PC-9 (cell line): ENCODE measurements around the gene CPN1. TPM values are rescaled to one million over a fixed set of nuclear protein-coding genes. Genes with fewer than 3 reads are reported as not detected.
A peak's percentile ranks its signal among the peaks of the same experiment; 100 is the strongest.
"Not testable (repeated sequence)": the region's sequence is repeated elsewhere in the genome, so short reads cannot be mapped to it uniquely, and the experiment has no call there.

Source experiments
- BruUV-seq: library from RNA; stranded (reverse); fragments of 400-500 nt; replicated peaks from 2 replicates; lab custom pipeline; 2021; lab: Mats Ljungman, UMichigan
- CTCF ChIA-PET: fragments of 300-600 bp; sonication (Branson Sonifier 250); formaldehyde crosslinking; loops from one replicate; lab custom pipeline; 2022; ENCODE audit warnings: antibody characterized with exemption; lab: Charles Lee
- POLR2A ChIA-PET: fragments of 300-600 bp; sonication (Branson Sonifier 250); formaldehyde crosslinking; loops from one replicate; lab custom pipeline; 2022; ENCODE audit warnings: antibody characterized with exemption; ENCODE audit not compliant: unreplicated experiment; lab: Charles Lee
- DNase-seq, 2 experiments: peaks; one replicate each; pipeline versions ENCODE4 v3.0.0 to v3.0.0-alpha.2; 2015 to 2022; ENCODE audit warnings: mixed read lengths in 1 of 2
- H2AFZ ChIP-seq: fragments of 200-600 bp; sonication (generic); 2 replicates; pipeline ENCODE4 v1.8.1; 2017; ENCODE audit warnings: antibody characterized with exemption
- H3F3A ChIP-seq: fragments of 200-600 bp; sonication (generic); 2 replicates; pipeline ENCODE4 v1.8.1; 2017; ENCODE audit warnings: antibody characterized with exemption, mild to moderate bottlenecking, low read depth; ENCODE audit not compliant: insufficient read depth
- H3K27ac ChIP-seq: fragments of 200-600 bp; sonication (generic); 2 replicates; pipeline ENCODE4 v1.6.1; 2016; ENCODE audit warnings: mixed run types
- H3K27me3 ChIP-seq: fragments of 200-600 bp; sonication (generic); 2 replicates; pipeline ENCODE4 v1.6.1; 2016; ENCODE audit warnings: low read depth, mixed run types; ENCODE audit not compliant: insufficient read depth
- H3K36me3 ChIP-seq: fragments of 200-600 bp; sonication (generic); 2 replicates; pipeline ENCODE4 v1.6.1; 2016; ENCODE audit warnings: low read depth, mixed run types
- H3K4me1 ChIP-seq: fragments of 200-600 bp; sonication (generic); replicated peaks from 2 replicates; pipeline ENCODE4 v1.6.1; 2016; ENCODE audit warnings: mixed run types; ENCODE audit not compliant: insufficient read depth
- H3K4me2 ChIP-seq: fragments of 200-600 bp; sonication (generic); 2 replicates; pipeline ENCODE4 v1.6.1; 2017; ENCODE audit warnings: mixed run types
- H3K4me3 ChIP-seq: fragments of 200-600 bp; sonication (generic); 2 replicates; pipeline ENCODE4 v1.6.1; 2016; ENCODE audit warnings: mixed run types
- H3K79me2 ChIP-seq: fragments of 200-600 bp; sonication (generic); 2 replicates; pipeline ENCODE4 v1.6.1; 2017; ENCODE audit warnings: low read depth, mixed run types
- H3K9me2 ChIP-seq: fragments of 200-600 bp; sonication (generic); 2 replicates; pipeline ENCODE4 v1.8.1; 2017; ENCODE audit warnings: mild to moderate bottlenecking; ENCODE audit not compliant: insufficient read depth
- H3K9me3 ChIP-seq: fragments of 200-600 bp; sonication (generic); 2 replicates; pipeline ENCODE4 v1.8.1; 2016; ENCODE audit warnings: low read depth; ENCODE audit not compliant: insufficient read depth
- H4K20me1 ChIP-seq: fragments of 200-600 bp; sonication (generic); 2 replicates; pipeline ENCODE4 v1.8.1; 2017; ENCODE audit not compliant: insufficient read depth
- EZH2 ChIP-seq: fragments of 200-600 bp; sonication (generic); IDR thresholded peaks from 2 replicates; pipeline ENCODE4 v1.8.0; 2017; ENCODE audit warnings: antibody characterized with exemption, low read depth
- intact Hi-C: fragments of 100-400 bp; cut with micrococcal nuclease; formaldehyde crosslinking; loops from one replicate; pipeline ENCODE4 v1.10.0; 2022; ENCODE audit not compliant: unreplicated experiment
- total RNA-seq: library from RNA; stranded (reverse); gene quantifications from 2 replicates; pipeline ENCODE4 v1.2.3, GENCODE V29; 2021
- TF ChIP-seq, protein P1 (sequence below): fragments of 200-600 bp; sonication (generic); conservative IDR thresholded peaks from 2 replicates; pipeline ENCODE4 v1.6.1; 2017; ENCODE audit warnings: mixed run types, antibody characterized with exemption, mild to moderate bottlenecking, moderate library complexity

The CPN1 gene
- total RNA-seq, 1 experiment from 2014 or later, result not detected

DNA sequence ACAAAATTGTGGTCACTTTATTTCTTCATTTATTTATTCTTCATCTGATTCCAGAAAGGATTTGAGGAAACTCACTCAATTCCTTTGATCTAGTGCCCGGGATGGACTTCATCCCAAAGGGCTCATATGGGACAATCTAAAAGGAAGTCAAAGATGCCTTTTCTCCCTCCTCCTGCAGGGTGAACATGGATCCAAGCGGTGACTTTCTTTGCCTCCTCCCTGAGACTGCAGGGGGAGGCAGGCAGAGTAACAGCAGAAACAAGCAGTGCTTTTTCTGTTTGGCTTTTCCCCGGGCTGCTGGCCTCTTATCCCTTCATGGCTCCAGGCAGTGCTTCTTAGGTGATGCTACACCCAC is 61.9 kb downstream of the CPN1 start:
- no peak overlapping the region for H3K27ac ChIP-seq
- H4K20me1 ChIP-seq, result no peaks in the 10 kb centered on the region
- intact Hi-C loops, result no loop called here
- no peak for DNase-seq
- no peaks in the 10 kb centered on the region for H3K9me3 ChIP-seq
- TF ChIP-seq EZH2, result no peak
- TF ChIP-seq, protein P1, sequence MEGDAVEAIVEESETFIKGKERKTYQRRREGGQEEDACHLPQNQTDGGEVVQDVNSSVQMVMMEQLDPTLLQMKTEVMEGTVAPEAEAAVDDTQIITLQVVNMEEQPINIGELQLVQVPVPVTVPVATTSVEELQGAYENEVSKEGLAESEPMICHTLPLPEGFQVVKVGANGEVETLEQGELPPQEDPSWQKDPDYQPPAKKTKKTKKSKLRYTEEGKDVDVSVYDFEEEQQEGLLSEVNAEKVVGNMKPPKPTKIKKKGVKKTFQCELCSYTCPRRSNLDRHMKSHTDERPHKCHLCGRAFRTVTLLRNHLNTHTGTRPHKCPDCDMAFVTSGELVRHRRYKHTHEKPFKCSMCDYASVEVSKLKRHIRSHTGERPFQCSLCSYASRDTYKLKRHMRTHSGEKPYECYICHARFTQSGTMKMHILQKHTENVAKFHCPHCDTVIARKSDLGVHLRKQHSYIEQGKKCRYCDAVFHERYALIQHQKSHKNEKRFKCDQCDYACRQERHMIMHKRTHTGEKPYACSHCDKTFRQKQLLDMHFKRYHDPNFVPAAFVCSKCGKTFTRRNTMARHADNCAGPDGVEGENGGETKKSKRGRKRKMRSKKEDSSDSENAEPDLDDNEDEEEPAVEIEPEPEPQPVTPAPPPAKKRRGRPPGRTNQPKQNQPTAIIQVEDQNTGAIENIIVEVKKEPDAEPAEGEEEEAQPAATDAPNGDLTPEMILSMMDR, result no peak
- H3K4me1 ChIP-seq, result 0 out of 2 replicates have a peak, but pooled peaks cover 8% of the 10 kb centered on the region
- no peak overlapping the region for H2AFZ ChIP-seq
- H3K9me2 ChIP-seq, result no peaks in the 10 kb centered on the region
- H3K4me3 ChIP-seq, result no peak overlapping the region
- H3K79me2 ChIP-seq, result no peaks in the 10 kb centered on the region
- H3K27me3 ChIP-seq, result no peaks in the 10 kb centered on the region
- peak overlapping the region; percentile 40 for H3K4me2 ChIP-seq
- BruUV-seq, result no TSS peak
- no peaks in the 10 kb centered on the region for H3F3A ChIP-seq
- ChIA-PET POLR2A (no interaction called here), CTCF (no interaction called here)
- no peaks in the 10 kb centered on the region for H3K36me3 ChIP-seq

DNA sequence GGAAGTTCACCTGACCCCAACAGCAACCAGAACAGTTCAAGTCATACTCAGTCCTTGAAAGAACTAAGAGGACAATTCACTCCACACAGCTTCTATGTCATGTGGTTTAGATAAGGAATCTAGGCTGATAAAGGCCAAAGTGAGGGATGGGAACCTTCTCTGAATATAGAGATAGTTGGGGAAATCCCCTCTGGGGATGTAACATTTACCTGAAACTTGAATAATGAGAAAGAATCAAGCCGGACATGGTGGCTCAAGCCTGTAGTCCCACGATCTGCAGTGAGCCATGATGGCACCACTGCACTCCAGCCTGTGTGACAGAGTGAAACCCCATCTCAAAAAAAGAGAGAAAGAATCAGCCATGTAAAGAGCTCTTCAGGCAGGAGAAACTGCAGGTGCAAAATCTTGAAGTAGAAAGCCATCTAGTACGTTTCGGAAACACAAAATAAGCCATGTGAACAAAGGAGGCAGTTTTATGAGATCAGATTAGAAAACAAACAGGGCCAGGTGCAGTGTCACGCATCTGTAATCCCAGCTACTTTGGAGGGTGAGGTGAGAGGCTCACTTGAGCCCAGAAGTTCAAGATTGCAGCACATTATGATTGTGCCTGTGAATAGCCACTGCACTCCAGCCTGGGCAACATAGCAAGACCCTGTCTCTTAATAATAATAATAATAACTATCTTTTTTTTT is 67.5 kb downstream of the CPN1 start:
- no peak overlapping the region for H3K4me3 ChIP-seq
- H3K9me2 ChIP-seq, result no peaks in the 10 kb centered on the region
- no peaks in the 10 kb centered on the region for H3K36me3 ChIP-seq
- TF ChIP-seq, protein P1, result no peak
- no peak for TF ChIP-seq EZH2
- H3K27me3 ChIP-seq, result no peaks in the 10 kb centered on the region
- DNase-seq, result no peak
- H4K20me1 ChIP-seq, result no peaks in the 10 kb centered on the region
- H3K27ac ChIP-seq, result no peak overlapping the region
- no peak overlapping the region for H3K4me2 ChIP-seq
- peaks cover 3% of the 10 kb centered on the region; the same call in 1 of the 2 replicates for H3F3A ChIP-seq
- H3K4me1 ChIP-seq, result 0 out of 2 replicates have a peak, but pooled peaks cover 5% of the 10 kb centered on the region
- CTCF ChIA-PET, result no interaction called here
- intact Hi-C loops, result no loop called here
- peaks cover 2% of the 10 kb centered on the region for H3K79me2 ChIP-seq
- no peaks in the 10 kb centered on the region for H3K9me3 ChIP-seq
- no peak overlapping the region for H2AFZ ChIP-seq
- POLR2A ChIA-PET, result no interaction called here
- BruUV-seq, result no TSS peak

DNA sequence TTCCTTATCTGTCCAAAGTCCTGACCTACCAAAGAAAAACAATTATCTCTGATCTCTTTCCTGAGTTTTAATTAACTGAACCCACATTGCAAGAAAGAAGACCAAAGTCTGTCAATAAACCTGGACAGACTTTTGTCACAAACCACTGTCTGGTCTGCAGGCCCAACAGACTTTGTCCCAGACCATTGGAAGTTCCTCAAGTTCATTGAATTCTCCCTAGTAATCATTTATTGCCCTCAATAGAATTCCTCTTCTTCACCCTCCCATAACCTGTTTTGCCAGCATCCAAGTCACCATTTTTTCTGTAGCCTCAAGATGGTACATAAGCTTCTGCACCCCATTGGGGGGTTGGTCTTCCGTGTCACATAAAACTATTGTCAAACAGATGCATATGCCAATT is 68.0 kb downstream of the CPN1 start:
- H3F3A ChIP-seq, result peaks cover 5% of the 10 kb centered on the region
- no peak overlapping the region for H3K4me2 ChIP-seq
- ChIA-PET POLR2A (no interaction called here), CTCF (no interaction called here)
- H3K27ac ChIP-seq, result no peak overlapping the region
- no peaks in the 10 kb centered on the region for H3K9me2 ChIP-seq
- no peak overlapping the region for H3K4me3 ChIP-seq
- H3K36me3 ChIP-seq, result no peaks in the 10 kb centered on the region
- H3K79me2 ChIP-seq, result peaks cover 8% of the 10 kb centered on the region
- H3K4me1 ChIP-seq, result 0 out of 2 replicates have a peak, but pooled peaks cover 5% of the 10 kb centered on the region
- DNase-seq, result no peak
- no TSS peak for BruUV-seq
- no peaks in the 10 kb centered on the region for H4K20me1 ChIP-seq
- no peak overlapping the region for H2AFZ ChIP-seq
- no peaks in the 10 kb centered on the region for H3K9me3 ChIP-seq
- no peaks in the 10 kb centered on the region for H3K27me3 ChIP-seq
- intact Hi-C loops, result no loop called here
- no peak for TF ChIP-seq EZH2
- TF ChIP-seq, protein P1, result no peak

DNA sequence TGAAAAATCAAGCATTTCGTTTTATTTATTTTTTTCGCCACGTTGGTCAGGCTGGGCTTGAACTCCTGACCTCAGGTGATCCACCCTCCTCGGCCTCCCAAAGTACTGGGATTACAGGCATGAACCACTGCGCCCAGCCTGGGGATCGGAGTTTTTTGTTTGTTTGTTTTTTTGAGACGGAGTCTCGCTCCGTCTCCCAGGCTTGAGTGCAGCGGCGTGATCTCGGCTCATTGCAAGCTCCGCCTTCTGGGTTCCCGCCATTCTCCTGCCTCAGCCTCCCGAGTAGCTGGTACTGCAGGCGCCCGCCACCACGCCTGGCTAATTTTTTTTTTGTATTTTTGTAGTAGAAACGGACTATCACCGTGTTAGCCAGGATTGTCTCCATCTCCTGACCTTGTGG is 69.8 kb downstream of the CPN1 start:
- DNase-seq, H2AFZ ChIP-seq, H3K27me3 ChIP-seq, H3K4me3 ChIP-seq, H3K4me2 ChIP-seq, H4K20me1 ChIP-seq, intact Hi-C loops, BruUV-seq, H3K36me3 ChIP-seq, H3K27ac ChIP-seq, H3K9me3 ChIP-seq, POLR2A ChIA-PET, H3K9me2 ChIP-seq, CTCF ChIA-PET: not testable (repeated sequence)
- peaks cover 21% of the 10 kb centered on the region for H3F3A ChIP-seq
- H3K79me2 ChIP-seq, result peaks cover 25% of the 10 kb centered on the region
- H3K4me1 ChIP-seq, result peaks cover 18% of the 10 kb centered on the region
